ENCODE data around the gene DEDD2.

Gene DEDD2

GRCh38 chr19:42189133-42189532 lies 28.3 kb downstream of the DEDD2 start:
- TF ChIP-seq POLR2A (IDR thresholded peaks at IDR 0.05; ENCODE audit: low read depth, low read length) = no peak
- FAIRE-seq (no peak), DNase-seq (ENCODE audit: insufficient read length) (no peak)

GRCh38 chr19:42188665-42189064 lies 28.8 kb downstream of the DEDD2 start:
- DNase-seq (ENCODE audit: insufficient read length) = no peak
- FAIRE-seq = no peak
- TF ChIP-seq POLR2AphosphoS5 (IDR thresholded peaks at IDR 0.05; ENCODE audit: low read depth, low read length) (no peak), TAF1 (IDR thresholded peaks at IDR 0.05; ENCODE audit: borderline replicate concordance, low read depth, low read length) (no peak)

- DNase-seq (ENCODE audit: insufficient read length) = no peak
- TF ChIP-seq TAF1 (IDR thresholded peaks at IDR 0.05; ENCODE audit: borderline replicate concordance, low read depth, low read length) = no peak
- TF ChIP-seq POLR2AphosphoS5 (IDR thresholded peaks at IDR 0.05; ENCODE audit: low read depth, low read length) = no peak
- TF ChIP-seq POLR2A (IDR thresholded peaks at IDR 0.05; ENCODE audit: low read depth, low read length) = no peak
- FAIRE-seq = peak; percentile 76
Measured at GRCh38 chr19:42185277-42185676, 32.2 kb downstream of the DEDD2 start.

GRCh38 chr19:42184401-42184861 lies 33.0 kb downstream of the DEDD2 start:
- DNase-seq (ENCODE audit: insufficient read length) = peak; percentile 56
- FAIRE-seq = peak; percentile 94
- TF ChIP-seq POLR2AphosphoS5 (IDR thresholded peaks at IDR 0.05; ENCODE audit: low read depth, low read length) = no peak
- no peak for TF ChIP-seq TAF1 (IDR thresholded peaks at IDR 0.05; ENCODE audit: borderline replicate concordance, low read depth, low read length)
- TF ChIP-seq POLR2A (IDR thresholded peaks at IDR 0.05; ENCODE audit: low read depth, low read length) = no peak

GRCh38 chr19:42178791-42179674 lies 38.4 kb downstream of the DEDD2 start:
- FAIRE-seq (peak; percentile 60), DNase-seq (ENCODE audit: insufficient read length) (no peak)
- TF ChIP-seq POLR2A (IDR thresholded peaks at IDR 0.05; ENCODE audit: low read depth, low read length) (no peak), TAF1 (IDR thresholded peaks at IDR 0.05; ENCODE audit: borderline replicate concordance, low read depth, low read length) (no peak), POLR2AphosphoS5 (IDR thresholded peaks at IDR 0.05; ENCODE audit: low read depth, low read length) (no peak)

GRCh38 chr19:42177686-42178019 lies 39.8 kb downstream of the DEDD2 start:
- FAIRE-seq (no peak), DNase-seq (ENCODE audit: insufficient read length) (no peak)
- TF ChIP-seq POLR2AphosphoS5 (IDR thresholded peaks at IDR 0.05; ENCODE audit: low read depth, low read length) (no peak), POLR2A (IDR thresholded peaks at IDR 0.05; ENCODE audit: low read depth, low read length) (no peak), TAF1 (IDR thresholded peaks at IDR 0.05; ENCODE audit: borderline replicate concordance, low read depth, low read length) (no peak)

- TF ChIP-seq POLR2A (IDR thresholded peaks at IDR 0.05; ENCODE audit: low read depth, low read length) (no peak), TAF1 (IDR thresholded peaks at IDR 0.05; ENCODE audit: borderline replicate concordance, low read depth, low read length) (no peak), POLR2AphosphoS5 (IDR thresholded peaks at IDR 0.05; ENCODE audit: low read depth, low read length) (no peak)
- DNase-seq (ENCODE audit: insufficient read length) (peak; percentile 68), FAIRE-seq (peak; percentile 63)
Measured at GRCh38 chr19:42176990-42177685, 40.3 kb downstream of the DEDD2 start.

GRCh38 chr19:42176649-42176989 lies 40.9 kb downstream of the DEDD2 start:
- DNase-seq (ENCODE audit: insufficient read length) = no peak
- no peak for TF ChIP-seq POLR2A (IDR thresholded peaks at IDR 0.05; ENCODE audit: low read depth, low read length)
- no peak for FAIRE-seq

- DNase-seq (ENCODE audit: insufficient read length) = no peak
- TF ChIP-seq POLR2A (IDR thresholded peaks at IDR 0.05; ENCODE audit: low read depth, low read length) = no peak
- TF ChIP-seq TAF1 (IDR thresholded peaks at IDR 0.05; ENCODE audit: borderline replicate concordance, low read depth, low read length) = no peak
- TF ChIP-seq POLR2AphosphoS5 (IDR thresholded peaks at IDR 0.05; ENCODE audit: low read depth, low read length) = no peak
- FAIRE-seq = no peak
Measured at GRCh38 chr19:42175952-42176648, 41.4 kb downstream of the DEDD2 start.

- TF ChIP-seq TAF1 (IDR thresholded peaks at IDR 0.05; ENCODE audit: borderline replicate concordance, low read depth, low read length) = no peak
- DNase-seq (ENCODE audit: insufficient read length) = no peak
- no peak for FAIRE-seq
Measured at GRCh38 chr19:42174958-42175734, 42.3 kb downstream of the DEDD2 start.

- FAIRE-seq = no peak
- TF ChIP-seq TAF1 (IDR thresholded peaks at IDR 0.05; ENCODE audit: borderline replicate concordance, low read depth, low read length) (no peak), POLR2AphosphoS5 (IDR thresholded peaks at IDR 0.05; ENCODE audit: low read depth, low read length) (no peak), POLR2A (IDR thresholded peaks at IDR 0.05; ENCODE audit: low read depth, low read length) (no peak)
- DNase-seq (ENCODE audit: insufficient read length) = no peak
Measured at GRCh38 chr19:42174188-42174587, 43.3 kb downstream of the DEDD2 start.

All from GM12892 (cell line).